HG02623 (cell line): ENCODE measurements around the gene GIGYF2.

ENCODE experiments used
- ATAC-seq: cut with Tn5 transposase; IDR thresholded peaks from one replicate; pipeline ENCODE4 v1.9.1; 2021; ENCODE audit warnings: moderate library complexity; ENCODE audit not compliant: unreplicated experiment

The GIGYF2 gene

DNA sequence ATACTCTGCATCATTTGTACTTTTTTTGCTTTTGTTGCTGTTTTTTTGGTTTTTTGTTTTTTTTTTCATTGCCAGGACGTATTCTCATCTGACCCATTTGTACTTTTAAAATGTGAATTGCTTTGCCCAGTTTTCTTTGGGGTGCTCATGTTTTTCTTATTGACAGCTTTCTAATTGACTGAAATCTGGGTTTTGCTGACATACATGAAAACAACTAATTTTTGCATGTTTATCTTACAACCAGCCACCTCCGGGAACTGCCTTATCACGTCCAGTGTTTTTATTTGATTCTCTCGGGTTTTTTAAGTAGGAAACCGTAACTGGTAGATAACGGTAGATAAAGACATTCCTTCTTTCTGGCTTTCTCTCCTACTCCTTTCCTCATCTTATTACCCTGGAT lies 211.6 kb downstream of the GIGYF2 start:
- ATAC-seq = no peak
